ENCODE measurements around the gene ARMC2.
"Not testable (repeated sequence)": the region's sequence is repeated elsewhere in the genome, so short reads cannot be mapped to it uniquely, and the experiment has no call there.

The ARMC2 gene

GRCh38 chr6:108958900-108959770, 110.9 kb downstream of the ARMC2 start:
- DNase-seq = no peak

GRCh38 chr6:108959972-108960582, 111.9 kb downstream of the ARMC2 start:
- no peak for DNase-seq

- DNase-seq = no peak
Observed at GRCh38 chr6:108960601-108961000, 112.4 kb downstream of the ARMC2 start.

- no peak for DNase-seq
Observed at GRCh38 chr6:108961077-108961476, 112.9 kb downstream of the ARMC2 start.

- DNase-seq = no peak
Observed at GRCh38 chr6:108961985-108962384, 113.8 kb downstream of the ARMC2 start.

GRCh38 chr6:108966251-108966650, 118.0 kb downstream of the ARMC2 start:
- DNase-seq = no peak

GRCh38 chr6:108966855-108967755, 118.9 kb downstream of the ARMC2 start:
- no peak for DNase-seq

GRCh38 chr6:108968325-108969316, 120.4 kb downstream of the ARMC2 start:
- no peak for DNase-seq

GRCh38 chr6:108969776-108970175, 121.6 kb downstream of the ARMC2 start:
- no peak for DNase-seq

- no peak for DNase-seq
Observed at GRCh38 chr6:108974201-108974600, 126.0 kb downstream of the ARMC2 start.

- DNase-seq = not testable (repeated sequence)
Observed at GRCh38 chr6:108978638-108979037, 130.4 kb downstream of the ARMC2 start.

GRCh38 chr6:108982154-108983113, 134.2 kb downstream of the ARMC2 start:
- DNase-seq = no peak

- no peak for DNase-seq
Observed at GRCh38 chr6:108983151-108983550, 134.9 kb downstream of the ARMC2 start.

- no peak for DNase-seq
Observed at GRCh38 chr6:108985301-108985700, 137.1 kb downstream of the ARMC2 start.

GRCh38 chr6:108987156-108987555, 138.9 kb downstream of the ARMC2 start:
- DNase-seq = no peak

- DNase-seq = no peak
Observed at GRCh38 chr6:108988296-108988695, 140.1 kb downstream of the ARMC2 start.

- DNase-seq = no peak
Observed at GRCh38 chr6:108988765-108989164, 140.5 kb downstream of the ARMC2 start.

GRCh38 chr6:108989700-108990099, 141.5 kb downstream of the ARMC2 start:
- DNase-seq = no peak

- no peak for DNase-seq
Observed at GRCh38 chr6:108993876-108994275, 145.7 kb downstream of the ARMC2 start.

GRCh38 chr6:108995296-108995695, 147.1 kb downstream of the ARMC2 start:
- no peak for DNase-seq

- no peak for DNase-seq
Observed at GRCh38 chr6:108996208-108996607, 148.0 kb downstream of the ARMC2 start.
